Prostate gland (tissue), 2 donors: Measurements from ENCODE around the gene LAP3.

ENCODE experiments used
- CTCF ChIP-seq, 4 experiments: fragments of 200-600 bp in 2 of 4; fragments of 450-650 bp in 2 of 4; sonication (generic) in 2 of 4; IDR thresholded peaks; 1 replicate in 3 of 4; 2 replicates in 1 of 4; pipeline ENCODE4 v1.5.1; 2016 to 2019; ENCODE audit warnings: antibody characterized with exemption in 4 of 4, mild to moderate bottlenecking in 2 of 4, moderate library complexity in 2 of 4
- POLR2A ChIP-seq: fragments of 450-650 bp; IDR thresholded peaks from one replicate; pipeline ENCODE4 v1.6.1; 2016; ENCODE audit warnings: antibody characterized with exemption, mild to moderate bottlenecking
- POLR2AphosphoS5 ChIP-seq: sonication (generic); formaldehyde crosslinking; IDR thresholded peaks from one replicate; pipeline ENCODE4 v1.6.1; 2017; ENCODE audit warnings: antibody characterized with exemption

DNA sequence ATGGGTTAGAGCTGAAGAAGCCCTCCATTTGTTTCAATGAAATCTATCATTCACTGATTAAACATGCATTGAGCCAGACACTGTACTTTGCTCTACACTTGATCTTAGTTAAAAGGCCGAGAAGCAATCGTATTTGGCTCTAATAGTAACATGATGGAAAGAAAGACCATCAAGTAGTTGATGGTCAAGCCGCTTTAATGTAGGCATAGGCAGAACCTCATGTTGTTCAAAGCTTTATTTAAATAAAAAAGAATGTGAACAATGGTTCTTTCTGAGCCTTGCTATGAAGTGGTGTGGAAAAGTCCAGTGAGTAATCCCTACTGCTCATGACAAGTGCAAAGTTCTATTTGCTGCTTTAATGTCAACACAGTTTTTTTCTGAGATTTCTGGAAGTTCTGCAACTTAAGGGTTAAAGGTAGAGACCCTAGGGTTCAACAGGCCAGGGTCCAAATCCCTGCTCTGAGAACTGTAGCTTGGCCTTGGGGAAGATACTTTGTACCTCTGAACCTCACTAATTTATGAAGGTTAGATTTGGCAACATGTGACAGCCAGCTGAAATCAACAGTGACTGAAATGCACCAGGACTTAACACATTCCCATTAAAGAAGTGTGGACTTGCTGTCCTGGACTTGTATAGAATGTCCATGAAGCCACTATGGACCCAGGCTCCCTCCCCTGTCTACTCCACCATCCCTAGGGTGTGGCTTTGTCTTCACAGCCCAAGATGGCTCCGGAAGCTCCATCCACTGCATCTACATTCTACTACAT, 17.9 kb upstream of the LAP3 start:
- TF ChIP-seq CTCF (IDR thresholded peaks at IDR 0.05) (no peak), POLR2AphosphoS5 (no peak), POLR2A (no peak)
